IPS-NIHi11 (cell line): ENCODE measurements around the gene ADAMTS12.

Experiments used
- DNase-seq: peaks from one replicate; pipeline ENCODE4 v3.0.0; 2012; ENCODE audit warnings: mixed read lengths, low spot score

The ADAMTS12 gene

GRCh38 chr5:33846851-33847250, 44.9 kb downstream of the ADAMTS12 start:
- DNase-seq = no peak

- DNase-seq = no peak
Observed at GRCh38 chr5:33843579-33843978, 48.2 kb downstream of the ADAMTS12 start.

- DNase-seq = no peak
Observed at GRCh38 chr5:33842456-33842855, 49.3 kb downstream of the ADAMTS12 start.

- DNase-seq = no peak
Observed at GRCh38 chr5:33841891-33842290, 49.9 kb downstream of the ADAMTS12 start.

GRCh38 chr5:33840927-33841547, 50.8 kb downstream of the ADAMTS12 start:
- DNase-seq = no peak

GRCh38 chr5:33837301-33837700, 54.5 kb downstream of the ADAMTS12 start:
- no peak for DNase-seq

- DNase-seq = no peak
Observed at GRCh38 chr5:33834334-33834733, 57.5 kb downstream of the ADAMTS12 start.

GRCh38 chr5:33833237-33833575, 58.6 kb downstream of the ADAMTS12 start:
- no peak for DNase-seq

GRCh38 chr5:33832404-33833236, 59.2 kb downstream of the ADAMTS12 start:
- no peak for DNase-seq

GRCh38 chr5:33831041-33831440, 60.7 kb downstream of the ADAMTS12 start:
- no peak for DNase-seq

GRCh38 chr5:33829430-33829829, 62.4 kb downstream of the ADAMTS12 start:
- DNase-seq = no peak

- no peak for DNase-seq
Observed at GRCh38 chr5:33828626-33829308, 63.0 kb downstream of the ADAMTS12 start.

- no peak for DNase-seq
Observed at GRCh38 chr5:33827885-33828284, 63.9 kb downstream of the ADAMTS12 start.

- no peak for DNase-seq
Observed at GRCh38 chr5:33827018-33827707, 64.6 kb downstream of the ADAMTS12 start.

GRCh38 chr5:33824516-33825195, 67.1 kb downstream of the ADAMTS12 start:
- no peak for DNase-seq

GRCh38 chr5:33817301-33817700, 74.5 kb downstream of the ADAMTS12 start:
- no peak for DNase-seq

- no peak for DNase-seq
Observed at GRCh38 chr5:33816791-33817190, 75.0 kb downstream of the ADAMTS12 start.

- no peak for DNase-seq
Observed at GRCh38 chr5:33812746-33813145, 79.0 kb downstream of the ADAMTS12 start.

- no peak for DNase-seq
Observed at GRCh38 chr5:33810491-33811120, 81.2 kb downstream of the ADAMTS12 start.

GRCh38 chr5:33809936-33810335, 81.9 kb downstream of the ADAMTS12 start:
- DNase-seq = no peak

- DNase-seq = no peak
Observed at GRCh38 chr5:33808699-33809098, 83.1 kb downstream of the ADAMTS12 start.
